K562 (cell line): ENCODE data around the gene NOX5. TPM values are rescaled to one million over a fixed set of nuclear protein-coding genes. Genes with fewer than 3 reads are reported as not detected.

Experiments used
- ATF6 ChIP-seq: sonication (generic); formaldehyde crosslinking; IDR thresholded peaks from 2 replicates; pipeline ENCODE4 v1.4.0; 2020; ENCODE audit warnings: mild to moderate bottlenecking, missing genetic modification reagents
- E4F1 ChIP-seq: fragments of 250-450 bp; sonication (Bioruptor Pico); IDR thresholded peaks from 2 replicates; pipeline ENCODE4 v1.5.0; 2021; ENCODE audit warnings: mild to moderate bottlenecking, borderline replicate concordance
- ETS1 ChIP-seq: conservative IDR thresholded peaks from 2 replicates; pipeline ENCODE4 v1.6.1; 2011; ENCODE audit warnings: low read depth, mild to moderate bottlenecking, low read length; ENCODE audit not compliant: control insufficient read depth
- FOXK1 ChIP-seq: sonication (generic); formaldehyde crosslinking; IDR thresholded peaks from 2 replicates; pipeline ENCODE4 v1.8.0; 2022; ENCODE audit warnings: missing genetic modification reagents, mild to moderate bottlenecking, borderline replicate concordance
- HDAC1 ChIP-seq, 2 experiments: fragments of 450-650 bp; IDR thresholded peaks; 2 replicates each; pipeline ENCODE4 v1.6.1; 2016 to 2017; ENCODE audit warnings: inconsistent platforms in 1 of 2, mild to moderate bottlenecking in 1 of 2, moderate library complexity in 1 of 2
- ID3 ChIP-seq, 2 experiments: fragments of 250-450 bp in 1 of 2; fragments of 450-650 bp in 1 of 2; sonication (Bioruptor Pico) in 1 of 2; IDR thresholded peaks; 2 replicates each; pipeline versions ENCODE4 v1.6.1 to v1.8.0; 2016 to 2021; ENCODE audit warnings: mild to moderate bottlenecking in 2 of 2, moderate library complexity in 2 of 2, missing compliant biosample characterization in 1 of 2, missing genetic modification characterization in 1 of 2
- LEF1 ChIP-seq: fragments of 450-650 bp; IDR thresholded peaks from 2 replicates; pipeline ENCODE4 v1.6.1; 2016; ENCODE audit warnings: mild to moderate bottlenecking
- MNT ChIP-seq, 2 experiments: fragments of 450-650 bp; conservative IDR thresholded peaks; 2 replicates each; pipeline ENCODE4 v1.6.1; 2017; ENCODE audit warnings: mild to moderate bottlenecking in 2 of 2, moderate library complexity in 2 of 2
- MYNN ChIP-seq, 2 experiments: sonication (generic); formaldehyde crosslinking in 1 of 2; IDR thresholded peaks; 2 replicates each; pipeline versions ENCODE4 v1.5.0 to v1.6.1; 2016 to 2020; ENCODE audit warnings: antibody characterized with exemption in 1 of 2, missing genetic modification reagents in 1 of 2
- PHB2 ChIP-seq: fragments of 450-650 bp; IDR thresholded peaks from 2 replicates; pipeline ENCODE4 v1.6.1; 2017; ENCODE audit warnings: low read depth
- POLR2A ChIP-seq: fragments of 450-650 bp; conservative IDR thresholded peaks from 2 replicates; pipeline ENCODE4 v1.6.1; 2016
- SAP30 ChIP-seq: fragments of 200-600 bp; sonication (generic); IDR thresholded peaks from 2 replicates; pipeline ENCODE4 v1.6.1; 2012; ENCODE audit warnings: borderline replicate concordance, low read depth, mild to moderate bottlenecking, moderate library complexity, low read length, control low read depth, inconsistent platforms; ENCODE audit not compliant: insufficient read depth, poor library complexity, severe bottlenecking
- ZFP30 ChIP-seq: fragments of 250-450 bp; sonication (Bioruptor Pico); IDR thresholded peaks from 2 replicates; pipeline ENCODE4 v1.8.0; 2022; ENCODE audit warnings: moderate library complexity, mild to moderate bottlenecking, inconsistent platforms, borderline replicate concordance
- ZNF12 ChIP-seq: sonication (generic); formaldehyde crosslinking; IDR thresholded peaks from 2 replicates; pipeline ENCODE4 v1.4.0; 2020; ENCODE audit warnings: mild to moderate bottlenecking, missing genetic modification reagents
- polyA plus RNA-seq, 8 experiments: library from polyadenylated mRNA; depleted of rRNA in 4 of 8; stranded (reverse) in 5 of 8; unstranded in 3 of 8; fragments of >200 nt; fragmentation: Nextera tagmentation in 2 of 8; fragmentation: Illumina TruSeq in 1 of 8; extraction: Ambion mirVana in 2 of 8; extraction: Trizol in 1 of 8; gene quantifications; 2 replicates each; pipeline versions ENCODE4 v1.2.1 to v1.2.3, GENCODE V29; 2011 to 2014; ENCODE audit warnings: inconsistent platforms in 1 of 8, missing spikeins in 1 of 8
- total RNA-seq, 7 experiments: library from RNA; depleted of rRNA in 6 of 7; stranded (reverse); fragments of >200 nt in 6 of 7; fragmentation: Illumina TruSeq in 2 of 7; extraction: Trizol in 2 of 7; gene quantifications; 2 replicates each; pipeline versions ENCODE4 v1.2.1 to v1.2.3, GENCODE V29; 2011 to 2021; ENCODE audit warnings: low replicate concordance in 1 of 7

The NOX5 gene
- total and polyA plus RNA-seq, 9 of the 15 experiments (the other 6 are each of a cell fraction or from before 2014, with no cell fraction given), result 0.01 TPM; not detected in 8

GRCh38 chr15:68983961-68984481 is 30.5 kb upstream of the NOX5 start (continued):
- TF ChIP-seq ID3 (CRISPR knock-in tag; IDR thresholded peaks at IDR 0.05) (no peak), ID3 (tag; IDR thresholded peaks at IDR 0.05) (no peak), MNT (conservative IDR thresholded peaks at IDR 0.05) (0 out of 4 replicates have a peak, but pooled peaks of 1 of the 2 experiments have one; percentile 8), HDAC1 (IDR thresholded peaks at IDR 0.05) (peak in 1 of 2 experiments; percentile 57; a peak in 1 of 4 replicates), POLR2A (no peak), FOXK1 (no peak), SAP30 (no peak), ATF6 (CRISPR knock-in tag) (no peak), E4F1 (CRISPR knock-in tag) (no peak), LEF1 (peak; percentile 94), ZFP30 (CRISPR knock-in tag) (no peak), ZNF12 (CRISPR knock-in tag) (no peak), PHB2 (0 out of 2 replicates have a peak, but pooled peaks have one; percentile 49), MYNN (IDR thresholded peaks at IDR 0.05) (no peak), MYNN (CRISPR knock-in tag; IDR thresholded peaks at IDR 0.05) (no peak), ETS1 (no peak)
